ENCODE measurements around the gene ZFYVE21. TPM values are rescaled to one million over a fixed set of nuclear protein-coding genes. Genes with fewer than 3 reads are reported as not detected.

ZFYVE21 gene
- total RNA-seq, 1 experiment from 2014 or later: 31.3 TPM

DNA sequence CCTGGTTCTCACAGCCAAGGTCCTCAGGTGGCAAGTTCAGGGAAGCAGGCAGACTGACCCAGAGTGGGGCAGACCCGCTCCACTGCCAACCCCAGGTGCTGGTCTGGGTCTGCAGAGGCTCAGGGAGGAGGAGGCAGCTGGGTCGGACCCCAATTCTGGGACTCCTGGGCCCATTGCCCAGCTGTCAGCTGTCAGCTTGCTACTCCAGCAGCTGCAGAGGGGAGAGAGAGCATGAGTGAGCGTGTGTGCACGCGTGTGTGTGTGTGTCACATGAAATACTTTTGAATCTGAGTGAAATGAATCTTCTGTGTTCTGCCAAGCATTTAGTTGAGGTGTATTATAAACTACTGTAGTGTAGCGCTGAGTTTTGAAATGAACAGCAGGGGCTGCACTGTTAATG lies 31.1 kb upstream of the ZFYVE21 start:
- H3K9me2 ChIP-seq (ENCODE audit: insufficient read depth): no peaks in the 10 kb centered on the region
- H3K79me2 ChIP-seq (ENCODE audit: insufficient read depth, low read length): peaks cover 18% of the 10 kb centered on the region; the same call in 1 of the 2 replicates
- H4K20me1 ChIP-seq (ENCODE audit: insufficient read depth): peaks cover 14% of the 10 kb centered on the region; the same call in 1 of the 2 replicates
- H3K9me3 ChIP-seq (ENCODE audit: control insufficient read depth in 1 of 2, insufficient read depth in 1 of 2, low read depth in 1 of 2, low read length in 2 of 2): no peaks in the 10 kb centered on the region
- H2AFZ ChIP-seq (ENCODE audit: low read depth, low read length, poor library complexity, severe bottlenecking): no peak overlapping the region
- H3K4me1 ChIP-seq (ENCODE audit: control insufficient read depth in 1 of 2, insufficient read depth in 2 of 2, low read length in 2 of 2): no peaks in the 10 kb centered on the region; a peak in 1 of 4 replicates
- H3K4me2 ChIP-seq (ENCODE audit: low read length): no peak overlapping the region
- CTCF ChIA-PET: no interaction called here
- no peak overlapping the region for H3K27ac ChIP-seq (ENCODE audit: low read depth, low read length)
- intact Hi-C loops (cut with micrococcal nuclease): no loop called here
- POLR2A ChIA-PET: no interaction called here
- H3K9ac ChIP-seq (ENCODE audit: low read length): no peak overlapping the region
- DNase-seq (ENCODE audit: low read depth, low spot score) (no peak), ATAC-seq (no peak)
- no peak overlapping the region for H3K4me3 ChIP-seq (replicated peaks in 1 of 2; ENCODE audit: low read depth in 1 of 2, low read length in 2 of 2)
- no TSS peak for BruUV-seq (replicated peaks)
- TF ChIP-seq ZNF274 (IDR thresholded peaks at IDR 0.05; ENCODE audit: low read depth, low read length): no peak
- TF ChIP-seq RAD21 (IDR thresholded peaks at IDR 0.05; ENCODE audit: low read depth): no peak
- no peak for TF ChIP-seq POLR2A (IDR thresholded peaks at IDR 0.05; ENCODE audit: borderline replicate concordance, extremely low read depth, insufficient read depth, insufficient read length)
- no peak for TF ChIP-seq EZH2phosphoT487 (IDR thresholded peaks at IDR 0.05; ENCODE audit: borderline replicate concordance)
- TF ChIP-seq CEBPB (IDR thresholded peaks at IDR 0.05; ENCODE audit: low read depth): no peak
- no peak for TF ChIP-seq TCF7L2 (IDR thresholded peaks at IDR 0.05; ENCODE audit: borderline replicate concordance, extremely low read depth, insufficient read depth, insufficient read length)
- TF ChIP-seq FOSL1 (IDR thresholded peaks at IDR 0.05; ENCODE audit: low read depth): no peak
- no peak for TF ChIP-seq POLR2AphosphoS5 (IDR thresholded peaks at IDR 0.05; ENCODE audit: low read depth, low read length)
- TF ChIP-seq, protein P1, sequence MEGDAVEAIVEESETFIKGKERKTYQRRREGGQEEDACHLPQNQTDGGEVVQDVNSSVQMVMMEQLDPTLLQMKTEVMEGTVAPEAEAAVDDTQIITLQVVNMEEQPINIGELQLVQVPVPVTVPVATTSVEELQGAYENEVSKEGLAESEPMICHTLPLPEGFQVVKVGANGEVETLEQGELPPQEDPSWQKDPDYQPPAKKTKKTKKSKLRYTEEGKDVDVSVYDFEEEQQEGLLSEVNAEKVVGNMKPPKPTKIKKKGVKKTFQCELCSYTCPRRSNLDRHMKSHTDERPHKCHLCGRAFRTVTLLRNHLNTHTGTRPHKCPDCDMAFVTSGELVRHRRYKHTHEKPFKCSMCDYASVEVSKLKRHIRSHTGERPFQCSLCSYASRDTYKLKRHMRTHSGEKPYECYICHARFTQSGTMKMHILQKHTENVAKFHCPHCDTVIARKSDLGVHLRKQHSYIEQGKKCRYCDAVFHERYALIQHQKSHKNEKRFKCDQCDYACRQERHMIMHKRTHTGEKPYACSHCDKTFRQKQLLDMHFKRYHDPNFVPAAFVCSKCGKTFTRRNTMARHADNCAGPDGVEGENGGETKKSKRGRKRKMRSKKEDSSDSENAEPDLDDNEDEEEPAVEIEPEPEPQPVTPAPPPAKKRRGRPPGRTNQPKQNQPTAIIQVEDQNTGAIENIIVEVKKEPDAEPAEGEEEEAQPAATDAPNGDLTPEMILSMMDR (IDR thresholded peaks at IDR 0.05 in 2 of 3, conservative IDR thresholded peaks at IDR 0.05 in 1 of 3; ENCODE audit: borderline replicate concordance in 1 of 3, insufficient read depth in 1 of 3, low read depth in 2 of 3, low read length in 2 of 3): no peak
- RAD21 ChIA-PET (ENCODE audit: low non-redundant PET in 1 of 2, low total read pairs in 2 of 2, uncharacterized antibody in 2 of 2, unreplicated experiment in 2 of 2): no interaction called here
- no peaks in the 10 kb centered on the region for H3K27me3 ChIP-seq (ENCODE audit: insufficient read depth, low read length)
- H3K36me3 ChIP-seq (ENCODE audit: control insufficient read depth in 1 of 2, insufficient read depth in 2 of 2, low read length in 2 of 2): peaks cover 45 to 50% of the 10 kb centered on the region in 2 experiments; a peak in 3 of 4 replicates
